Activated naive CD4-positive, alpha-beta T cell treated with anti-CD3 and anti-CD28 coated beads, Interleukin-2, amount 10 ng/mL, durations not matched to agents 7 days and 5 days (primary cell): ENCODE data around the gene ZNF813.

Experiments
- CTCF ChIA-PET: fragments of 350-600 bp; sonication (Branson Sonifier 250); formaldehyde crosslinking; loops from one replicate; lab custom pipeline; 2021; ENCODE audit warnings: antibody characterized with exemption; lab: Charles Lee
- DNase-seq: peaks from one replicate; pipeline ENCODE4 v3.0.0-alpha.2; 2020
- H3K27ac Mint-ChIP-seq: one replicate; pipeline ENCODE4 v1.8.0; 2021; ENCODE audit warnings: mild to moderate bottlenecking, moderate library complexity, mixed read lengths
- H3K27me3 Mint-ChIP-seq: one replicate; pipeline ENCODE4 v1.8.0; 2021; ENCODE audit warnings: mild to moderate bottlenecking, mixed read lengths
- H3K36me3 Mint-ChIP-seq: one replicate; pipeline ENCODE4 v1.8.0; 2021; ENCODE audit warnings: mixed read lengths
- H3K4me1 Mint-ChIP-seq: one replicate; pipeline ENCODE4 v1.8.0; 2021; ENCODE audit warnings: mixed read lengths
- H3K4me3 Mint-ChIP-seq: one replicate; pipeline ENCODE4 v1.8.0; 2021; ENCODE audit warnings: mild to moderate bottlenecking, moderate library complexity, mixed read lengths
- H3K9me3 Mint-ChIP-seq: one replicate; pipeline ENCODE4 v1.8.0; 2021; ENCODE audit warnings: mixed read lengths

Gene ZNF813

GRCh38 chr19:53545271-53546065 lies 77.9 kb downstream of the ZNF813 start:
- Mint-ChIP-seq H3K27me3 (no peaks in the 10 kb centered on the region), H3K9me3 (peaks cover 16% of the 10 kb centered on the region), H3K4me1 (peaks cover 2% of the 10 kb centered on the region), H3K36me3 (peaks cover 30% of the 10 kb centered on the region), H3K4me3 (no peak overlapping the region), H3K27ac (no peak overlapping the region)
- CTCF ChIA-PET = no interaction called here
- DNase-seq = no peak
